ENCODE results near the gene YBX2. TPM values are rescaled to one million over a fixed set of nuclear protein-coding genes. Genes with fewer than 3 reads are reported as not detected.

YBX2 gene
- total RNA-seq, 1 experiment from 2014 or later = 0.65 TPM

DNA sequence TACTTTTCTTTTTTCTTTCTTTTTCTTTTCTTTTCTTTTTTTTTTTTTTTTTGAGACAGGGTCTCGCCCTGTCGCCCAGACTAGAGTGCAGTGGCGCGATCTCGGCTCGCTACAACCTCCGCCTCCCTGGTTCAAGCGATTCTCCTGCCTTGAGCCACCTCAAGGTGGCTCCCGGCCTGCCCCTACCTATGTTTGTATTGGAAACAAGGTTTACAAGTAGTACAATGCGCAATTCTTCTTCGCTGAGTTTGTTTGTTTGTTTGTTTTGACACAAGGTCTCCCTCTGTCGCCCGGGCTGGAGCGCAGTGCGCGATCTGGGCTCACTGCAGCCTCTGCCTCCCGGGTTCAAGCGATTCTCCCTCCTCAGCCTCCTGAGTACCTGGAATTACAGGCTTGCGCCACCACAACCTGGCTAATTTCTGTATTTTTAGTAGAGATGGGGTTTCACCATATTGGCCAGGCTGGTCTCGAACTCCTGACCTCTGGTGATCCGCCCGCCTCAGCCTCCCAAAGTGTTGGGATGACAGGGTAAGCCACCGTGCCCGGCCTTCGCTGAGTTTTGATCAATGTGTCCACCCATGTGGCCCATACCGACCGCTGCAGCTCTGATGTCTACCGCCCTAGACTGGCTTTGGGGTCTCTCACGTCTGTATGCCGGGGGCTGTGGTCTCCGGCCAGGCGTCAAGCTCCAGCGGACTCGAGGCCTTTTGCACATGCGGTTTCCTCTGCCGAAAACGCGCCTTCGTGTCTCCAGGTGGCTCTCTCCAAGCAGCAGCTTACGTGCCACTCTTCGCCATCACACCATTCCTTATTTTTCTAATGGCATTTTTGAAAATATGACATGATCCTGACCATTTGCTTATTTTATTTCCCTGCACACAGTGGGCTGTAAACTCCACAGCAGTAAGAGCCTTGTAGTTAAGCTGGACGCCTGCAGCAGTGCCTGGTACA, 1.1 kb upstream of the YBX2 start:
- Histone ChIP-seq H3K4me1 (replicated peaks; ENCODE audit: insufficient read depth) (peaks cover 25% of the 10 kb centered on the region), H3K27ac (no peak overlapping the region), H3K36me3 (ENCODE audit: low read depth) (no peaks in the 10 kb centered on the region), H3K9me3 (ENCODE audit: insufficient read depth, low read depth) (no peaks in the 10 kb centered on the region), H3K79me2 (ENCODE audit: low read depth) (no peaks in the 10 kb centered on the region), H4K20me1 (ENCODE audit: insufficient read depth) (no peaks in the 10 kb centered on the region), H3K4me3 (peak overlapping the region; percentile 30; the same call in 1 of the 2 replicates), H2AFZ (peak overlapping the region; percentile 44; the same call in 1 of the 2 replicates), H3K27me3 (ENCODE audit: insufficient read depth, low read depth) (peaks cover 7% of the 10 kb centered on the region; the same call in 1 of the 2 replicates), H3K4me2 (peak overlapping the region; percentile 82), H3K9me2 (ENCODE audit: insufficient read depth) (no peaks in the 10 kb centered on the region), H3F3A (ENCODE audit: insufficient read depth, low read depth) (peaks cover 32% of the 10 kb centered on the region; the same call in 1 of the 2 replicates)
- TF ChIP-seq EZH2 (IDR thresholded peaks at IDR 0.05; ENCODE audit: low read depth) = no peak
- TF ChIP-seq, protein P1, sequence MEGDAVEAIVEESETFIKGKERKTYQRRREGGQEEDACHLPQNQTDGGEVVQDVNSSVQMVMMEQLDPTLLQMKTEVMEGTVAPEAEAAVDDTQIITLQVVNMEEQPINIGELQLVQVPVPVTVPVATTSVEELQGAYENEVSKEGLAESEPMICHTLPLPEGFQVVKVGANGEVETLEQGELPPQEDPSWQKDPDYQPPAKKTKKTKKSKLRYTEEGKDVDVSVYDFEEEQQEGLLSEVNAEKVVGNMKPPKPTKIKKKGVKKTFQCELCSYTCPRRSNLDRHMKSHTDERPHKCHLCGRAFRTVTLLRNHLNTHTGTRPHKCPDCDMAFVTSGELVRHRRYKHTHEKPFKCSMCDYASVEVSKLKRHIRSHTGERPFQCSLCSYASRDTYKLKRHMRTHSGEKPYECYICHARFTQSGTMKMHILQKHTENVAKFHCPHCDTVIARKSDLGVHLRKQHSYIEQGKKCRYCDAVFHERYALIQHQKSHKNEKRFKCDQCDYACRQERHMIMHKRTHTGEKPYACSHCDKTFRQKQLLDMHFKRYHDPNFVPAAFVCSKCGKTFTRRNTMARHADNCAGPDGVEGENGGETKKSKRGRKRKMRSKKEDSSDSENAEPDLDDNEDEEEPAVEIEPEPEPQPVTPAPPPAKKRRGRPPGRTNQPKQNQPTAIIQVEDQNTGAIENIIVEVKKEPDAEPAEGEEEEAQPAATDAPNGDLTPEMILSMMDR (conservative IDR thresholded peaks at IDR 0.05) = no peak
- ChIA-PET POLR2A (ENCODE audit: unreplicated experiment) (no interaction called here), CTCF (interaction anchor here (1.0 to 1.3 kb wide), 2 partner anchors 10 to 233 kb away, joined by 3 read pairs; no protein-coding TSS in a partner anchor)
- intact Hi-C loops (cut with micrococcal nuclease; ENCODE audit: unreplicated experiment) = loop anchor here (1.0 kb wide), 2 partner anchors 15 to 249 kb away; no protein-coding TSS in a partner anchor
- BruUV-seq (replicated peaks) = no TSS peak
- DNase-seq = no peak

- peak in 1 of 2 experiments; percentile 34 for DNase-seq
- Histone ChIP-seq H2AFZ (no peak overlapping the region), H3K4me2 (peak overlapping the region; percentile 49; the same call in 1 of the 2 replicates), H3K27ac (no peak overlapping the region), H3K9me2 (ENCODE audit: insufficient read depth) (no peaks in the 10 kb centered on the region), H3K4me1 (replicated peaks; ENCODE audit: insufficient read depth) (peaks cover 25% of the 10 kb centered on the region), H3K4me3 (no peak overlapping the region), H3K9me3 (ENCODE audit: insufficient read depth, low read depth) (no peaks in the 10 kb centered on the region), H3K79me2 (ENCODE audit: low read depth) (no peaks in the 10 kb centered on the region), H3K27me3 (ENCODE audit: insufficient read depth, low read depth) (peaks cover 10% of the 10 kb centered on the region; the same call in 1 of the 2 replicates), H3K36me3 (ENCODE audit: low read depth) (no peaks in the 10 kb centered on the region), H4K20me1 (ENCODE audit: insufficient read depth) (no peaks in the 10 kb centered on the region), H3F3A (ENCODE audit: insufficient read depth, low read depth) (peaks cover 32% of the 10 kb centered on the region; the same call in 1 of the 2 replicates)
- intact Hi-C loops (cut with micrococcal nuclease; ENCODE audit: unreplicated experiment) = no loop called here
- TF ChIP-seq, protein P1 (conservative IDR thresholded peaks at IDR 0.05) = no peak
- no peak for TF ChIP-seq EZH2 (IDR thresholded peaks at IDR 0.05; ENCODE audit: low read depth)
- BruUV-seq (replicated peaks) = no TSS peak
- ChIA-PET POLR2A (ENCODE audit: unreplicated experiment) (no interaction called here), CTCF (no interaction called here)
Observed at GRCh38 chr17:7293816-7294613, 424 bp downstream of the YBX2 start.

GRCh38 chr17:7293159-7293558, 1.3 kb downstream of the YBX2 start:
- H3K27ac ChIP-seq = no peak overlapping the region
- no peaks in the 10 kb centered on the region for H3K9me3 ChIP-seq (ENCODE audit: insufficient read depth, low read depth)
- H3F3A ChIP-seq (ENCODE audit: insufficient read depth, low read depth) = peaks cover 32% of the 10 kb centered on the region; the same call in 1 of the 2 replicates
- H2AFZ ChIP-seq = no peak overlapping the region
- no peaks in the 10 kb centered on the region for H3K9me2 ChIP-seq (ENCODE audit: insufficient read depth)
- no peak overlapping the region for H3K4me3 ChIP-seq
- BruUV-seq (replicated peaks) = no TSS peak
- DNase-seq = peak in 1 of 2 experiments; percentile 86
- TF ChIP-seq, protein P1 (conservative IDR thresholded peaks at IDR 0.05) = no peak
- no peak for TF ChIP-seq EZH2 (IDR thresholded peaks at IDR 0.05; ENCODE audit: low read depth)
- H3K79me2 ChIP-seq (ENCODE audit: low read depth) = no peaks in the 10 kb centered on the region
- intact Hi-C loops (cut with micrococcal nuclease; ENCODE audit: unreplicated experiment) = no loop called here
- ChIA-PET CTCF (no interaction called here), POLR2A (ENCODE audit: unreplicated experiment) (interaction anchor here (0.6 kb wide), 1 partner anchor 30 kb away, joined by 6 read pairs; no protein-coding TSS in a partner anchor)
- H3K36me3 ChIP-seq (ENCODE audit: low read depth) = no peaks in the 10 kb centered on the region
- H3K4me2 ChIP-seq = peak overlapping the region; percentile 49
- H3K4me1 ChIP-seq (replicated peaks; ENCODE audit: insufficient read depth) = peaks cover 25% of the 10 kb centered on the region
- H4K20me1 ChIP-seq (ENCODE audit: insufficient read depth) = no peaks in the 10 kb centered on the region
- peaks cover 10% of the 10 kb centered on the region; the same call in 1 of the 2 replicates for H3K27me3 ChIP-seq (ENCODE audit: insufficient read depth, low read depth)

All from PC-9 (cell line).